Spleen (tissue), 11 donors: ENCODE results near the gene OVOL3. TPM values are rescaled to one million over a fixed set of nuclear protein-coding genes. Genes with fewer than 3 reads are reported as not detected.

Experiments
- DNase-seq: peaks from one replicate; pipeline ENCODE4 v3.0.0-alpha.2; 2020
- H3K27ac ChIP-seq, 8 donors: fragments of 200-600 bp; sonication (generic) in 7 of 8; 1 replicate in 4 of 8; 2 replicates in 4 of 8; pipeline versions ENCODE4 v1.5.0 to v1.8.0; 2016 to 2021; ENCODE audit warnings: inconsistent platforms in 4 of 8, mild to moderate bottlenecking in 4 of 8, moderate library complexity in 1 of 8
- H3K27me3 ChIP-seq, 7 donors: fragments of 200-600 bp; sonication (generic) in 6 of 7; replicated peaks in 1 of 7; 1 replicate in 4 of 7; 2 replicates in 3 of 7; pipeline versions ENCODE4 v1.5.0 to v1.8.0; 2016 to 2021; ENCODE audit warnings: inconsistent platforms in 3 of 7, mild to moderate bottlenecking in 1 of 7
- H3K36me3 ChIP-seq, 6 donors: fragments of 200-600 bp; sonication (generic) in 5 of 6; 1 replicate in 4 of 6; 2 replicates in 2 of 6; pipeline versions ENCODE4 v1.5.0 to v1.8.0; 2016 to 2021; ENCODE audit warnings: inconsistent platforms in 2 of 6
- H3K4me1 ChIP-seq, 6 donors: fragments of 200-600 bp; sonication (generic) in 5 of 6; 1 replicate in 3 of 6; 2 replicates in 3 of 6; pipeline versions ENCODE4 v1.5.0 to v1.8.0; 2016 to 2021; ENCODE audit warnings: inconsistent platforms in 3 of 6
- H3K4me3 ChIP-seq, 8 donors: fragments of 200-600 bp; sonication (generic) in 7 of 8; 1 replicate in 4 of 8; 2 replicates in 4 of 8; pipeline versions ENCODE4 v1.5.0 to v1.8.0; 2016 to 2021; ENCODE audit warnings: inconsistent platforms in 4 of 8, mild to moderate bottlenecking in 4 of 8, moderate library complexity in 2 of 8
- H3K9me3 ChIP-seq, 8 donors: fragments of 200-600 bp; sonication (generic) in 7 of 8; 1 replicate in 4 of 8; 2 replicates in 4 of 8; pipeline versions ENCODE4 v1.5.0 to v1.8.0; 2016 to 2021; ENCODE audit warnings: inconsistent platforms in 4 of 8
- CTCF ChIP-seq, 11 experiments: fragments of 200-600 bp in 7 of 11; fragments of 450-650 bp in 4 of 11; sonication (generic) in 4 of 11; IDR thresholded peaks in 8 of 11; conservative IDR thresholded peaks in 3 of 11; 1 replicate in 7 of 11; 2 replicates in 4 of 11; pipeline versions ENCODE4 v1.4.0 to v1.8.0; 2016 to 2021; ENCODE audit warnings: antibody characterized with exemption in 11 of 11, inconsistent platforms in 4 of 11, mild to moderate bottlenecking in 1 of 11
- POLR2A ChIP-seq, 3 donors: fragments of 450-650 bp; IDR thresholded peaks; one replicate each; pipeline ENCODE4 v1.5.1; 2017; ENCODE audit warnings: antibody characterized with exemption in 3 of 3, mild to moderate bottlenecking in 1 of 3
- POLR2AphosphoS5 ChIP-seq, 3 donors: sonication (generic); formaldehyde crosslinking; IDR thresholded peaks; one replicate each; pipeline ENCODE4 v1.5.1; 2017; ENCODE audit warnings: antibody characterized with exemption in 3 of 3
- WGBS, 5 donors: extraction: QIAGEN DNeasy Blood & Tissue Kit in 3 of 5; methylation state at CpG; one replicate each; pipeline versions ENCODE4 v1.1.5 to v1.1.7; 2013 to 2018; 5-methylcytosine and 5-hydroxymethylcytosine counted together
- intact Hi-C: fragments of 100-400 bp; cut with DNase I; formaldehyde crosslinking; loops from one replicate; pipeline ENCODE4 v1.15.0; 2023; ENCODE audit warnings: low total_unique reads
- polyA plus RNA-seq, 3 donors: library from polyadenylated mRNA; stranded (reverse); fragments of 200-250 nt; gene quantifications; one replicate each; pipeline ENCODE4 v1.2.1, GENCODE V29; 2013
- total RNA-seq, 7 donors: library from RNA; depleted of rRNA in 3 of 7; stranded (reverse); fragments of >200 nt in 3 of 7; fragmentation: NEBNext Ultra II Directional in 4 of 7; extraction: Animal tissue kit (Norgen Biotek cat#: 25700) in 4 of 7; gene quantifications; one replicate each; pipeline versions ENCODE4 v1.1.0 to v1.2.1, GENCODE V29; 2016 to 2021
- donor health status: healthy with polysubstance abuse.
- donor health status: DM: no; HTN: no; CAD: no; lungs with moderate emphysema.
- donor health status: DM: no; HTN: no; CAD: no.
- donor health status: Bipolar disorder and iron deficiency.
- donor health status: healthy.
- donor health status: DM: no; HTN: no; CAD: no.
- donor health status: DM: yes; HTN: yes; CAD: no.

Gene OVOL3
- total and polyA plus RNA-seq, 10 donors, result 0.11 to 0.22 (median 0.19) TPM; not detected in 7

GRCh38 chr19:36140304-36141038 is 29.5 kb downstream of the OVOL3 start:
- Histone ChIP-seq H3K27me3 (no peaks in the 10 kb centered on the region), H3K36me3 (peaks cover 0 to 40% (median 32%) of the 10 kb centered on the region in 6 donors), H3K4me3 (peak overlapping the region; percentile 62 to 90 (median 83)), H3K9me3 (no peaks in the 10 kb centered on the region), H3K27ac (peak overlapping the region; percentile 61 to 98 (median 96)), H3K4me1 (peaks cover 10 to 55% (median 31%) of the 10 kb centered on the region in 6 donors)
- WGBS, 5 donors, result 0% methylated on average over 27 to 31 of the region's 31 CpGs
- no peak for DNase-seq
- intact Hi-C loops, result no loop called here
- TF ChIP-seq POLR2A (IDR thresholded peaks at IDR 0.05) (no peak), POLR2AphosphoS5 (IDR thresholded peaks at IDR 0.05) (no peak), CTCF (IDR thresholded peaks at IDR 0.05 in 8 of 11, conservative IDR thresholded peaks at IDR 0.05 in 3 of 11) (no peak)

- intact Hi-C loops, result no loop called here
- Histone ChIP-seq H3K36me3 (peaks cover 0 to 48% (median 40%) of the 10 kb centered on the region in 6 donors), H3K27ac (peak overlapping the region; percentile 61 to 98 (median 96)), H3K9me3 (no peaks in the 10 kb centered on the region), H3K27me3 (no peaks in the 10 kb centered on the region), H3K4me1 (peaks cover 10 to 49% (median 28%) of the 10 kb centered on the region in 6 donors), H3K4me3 (peak overlapping the region; percentile 62 to 90 (median 83))
- DNase-seq, result peak; percentile 95
- WGBS, 5 donors, result 21 to 61% (median 28%) methylated on average over 15 to 41 of the region's 42 CpGs
- TF ChIP-seq POLR2AphosphoS5 (IDR thresholded peaks at IDR 0.05), result peak; percentile 70 to 81 (median 71)
- no peak for TF ChIP-seq CTCF (IDR thresholded peaks at IDR 0.05 in 8 of 11, conservative IDR thresholded peaks at IDR 0.05 in 3 of 11)
Measured at GRCh38 chr19:36141039-36141927, 30.3 kb downstream of the OVOL3 start.

GRCh38 chr19:36142046-36142445 is 31.1 kb downstream of the OVOL3 start:
- peaks cover 10 to 42% (median 21%) of the 10 kb centered on the region in 6 donors for H3K4me1 ChIP-seq
- WGBS, 5 donors, result 88 to 93% (median 92%) methylated on average over 14 of the region's 14 CpGs
- peak overlapping the region in 4 of 8 donors; percentile 20 to 98 (median 96) for H3K27ac ChIP-seq
- peak overlapping the region in 1 of 8 donors; percentile 82 for H3K4me3 ChIP-seq
- TF ChIP-seq POLR2AphosphoS5 (IDR thresholded peaks at IDR 0.05) (no peak), POLR2A (IDR thresholded peaks at IDR 0.05) (no peak), CTCF (IDR thresholded peaks at IDR 0.05 in 8 of 11, conservative IDR thresholded peaks at IDR 0.05 in 3 of 11) (no peak)
- no peaks in the 10 kb centered on the region for H3K27me3 ChIP-seq
- H3K36me3 ChIP-seq, result peaks cover 0 to 55% (median 48%) of the 10 kb centered on the region in 6 donors
- no peaks in the 10 kb centered on the region for H3K9me3 ChIP-seq
- DNase-seq, result no peak
- intact Hi-C loops, result no loop called here
